Large intestine (tissue), 3 donors: ENCODE measurements around the gene CFAP141. TPM values are rescaled to one million over a fixed set of nuclear protein-coding genes. Genes with fewer than 3 reads are reported as not detected.

Source experiments
- DNase-seq, 2 donors: peaks; one replicate each; pipeline versions ENCODE4 v3.0.0 to v3.0.0-alpha.2; 2013
- H3K27ac ChIP-seq: one replicate; pipeline ENCODE4 v1.5.1; 2013; ENCODE audit warnings: low read length
- H3K27me3 ChIP-seq: 2 replicates; pipeline ENCODE4 v1.6.1; 2013; ENCODE audit warnings: low read length; ENCODE audit not compliant: control insufficient read depth, insufficient read depth
- H3K36me3 ChIP-seq: 2 replicates; pipeline ENCODE4 v1.6.1; 2013; ENCODE audit warnings: low read length; ENCODE audit not compliant: control insufficient read depth, insufficient read depth
- H3K4me1 ChIP-seq: one replicate; pipeline ENCODE4 v1.6.1; 2013; ENCODE audit warnings: low read length; ENCODE audit not compliant: control insufficient read depth, insufficient read depth
- H3K4me3 ChIP-seq: one replicate; pipeline ENCODE4 v1.5.1; 2013; ENCODE audit warnings: low read length
- H3K9me3 ChIP-seq: one replicate; pipeline ENCODE4 v1.6.1; 2013; ENCODE audit warnings: mild to moderate bottlenecking, low read depth, low read length, moderate library complexity; ENCODE audit not compliant: control insufficient read depth
- WGBS: methylation state at CpG from one replicate; pipeline ENCODE4 v1.1.5; 2013; ENCODE audit warnings: low lambda C conversion rate; ENCODE audit not compliant: insufficient coverage; 5-methylcytosine and 5-hydroxymethylcytosine counted together
- polyA plus RNA-seq: library from polyadenylated mRNA; unstranded; fragments of 120-200 nt; gene quantifications from one replicate; pipeline ENCODE4 v1.2.1, GENCODE V29; 2013

Gene CFAP141
- polyA plus RNA-seq, 1 donor, result not detected

GRCh38 chr1:154174654-154175053 lies 31.5 kb downstream of the CFAP141 start:
- no peaks in the 10 kb centered on the region for H3K9me3 ChIP-seq
- WGBS, result 100% methylated on average over 1 of the region's 4 CpGs
- H3K27ac ChIP-seq, result no peak overlapping the region
- H3K36me3 ChIP-seq, result peaks cover 55% of the 10 kb centered on the region
- no peak for DNase-seq
- H3K4me1 ChIP-seq, result peaks cover 25% of the 10 kb centered on the region
- H3K4me3 ChIP-seq, result no peak overlapping the region
- H3K27me3 ChIP-seq, result no peaks in the 10 kb centered on the region

- DNase-seq, result no peak
- peaks cover 5% of the 10 kb centered on the region for H3K4me1 ChIP-seq
- no peak overlapping the region for H3K4me3 ChIP-seq
- 94% methylated on average over 4 of the region's 5 CpGs for WGBS
- H3K27me3 ChIP-seq, result no peaks in the 10 kb centered on the region
- H3K9me3 ChIP-seq, result no peaks in the 10 kb centered on the region
- no peak overlapping the region for H3K27ac ChIP-seq
- peaks cover 79% of the 10 kb centered on the region for H3K36me3 ChIP-seq
These were observed 34.3 kb downstream of the CFAP141 start for GRCh38 chr1:154171880-154172279.

- Histone ChIP-seq H3K4me1 (peaks cover 3% of the 10 kb centered on the region), H3K36me3 (peaks cover 81% of the 10 kb centered on the region), H3K4me3 (no peak overlapping the region), H3K27ac (no peak overlapping the region), H3K9me3 (no peaks in the 10 kb centered on the region), H3K27me3 (no peaks in the 10 kb centered on the region)
- 90% methylated on average over 1 of the region's 4 CpGs for WGBS
- DNase-seq, result no peak
These were observed 34.9 kb downstream of the CFAP141 start for GRCh38 chr1:154171223-154171583.

- Histone ChIP-seq H3K4me3 (no peak overlapping the region), H3K9me3 (no peaks in the 10 kb centered on the region), H3K27me3 (no peaks in the 10 kb centered on the region), H3K27ac (no peak overlapping the region), H3K36me3 (peaks cover 83% of the 10 kb centered on the region), H3K4me1 (no peaks in the 10 kb centered on the region)
- peak in 1 of 2 donors; percentile 30 for DNase-seq
These were observed 35.4 kb downstream of the CFAP141 start for GRCh38 chr1:154170547-154171222.

- Histone ChIP-seq H3K4me1 (no peaks in the 10 kb centered on the region), H3K27me3 (no peaks in the 10 kb centered on the region), H3K27ac (no peak overlapping the region), H3K9me3 (no peaks in the 10 kb centered on the region), H3K36me3 (peaks cover 89% of the 10 kb centered on the region), H3K4me3 (no peak overlapping the region)
- DNase-seq, result no peak
These were observed 38.7 kb downstream of the CFAP141 start for GRCh38 chr1:154167461-154167860.

- no peak overlapping the region for H3K4me3 ChIP-seq
- DNase-seq, result no peak
- peaks cover 85% of the 10 kb centered on the region for H3K36me3 ChIP-seq
- H3K27ac ChIP-seq, result no peak overlapping the region
- H3K27me3 ChIP-seq, result no peaks in the 10 kb centered on the region
- no peaks in the 10 kb centered on the region for H3K9me3 ChIP-seq
- WGBS, result no CpG with 5 or more reads among the region's 1 CpG
- no peaks in the 10 kb centered on the region for H3K4me1 ChIP-seq
These were observed 39.9 kb downstream of the CFAP141 start for GRCh38 chr1:154166207-154166606.

- H3K9me3 ChIP-seq, result no peaks in the 10 kb centered on the region
- H3K36me3 ChIP-seq, result peaks cover 74% of the 10 kb centered on the region
- H3K4me1 ChIP-seq, result no peaks in the 10 kb centered on the region
- H3K27me3 ChIP-seq, result no peaks in the 10 kb centered on the region
- no peak overlapping the region for H3K4me3 ChIP-seq
- no peak for DNase-seq
- no peak overlapping the region for H3K27ac ChIP-seq
These were observed 46.6 kb downstream of the CFAP141 start for GRCh38 chr1:154159554-154159953.

GRCh38 chr1:154158307-154159125 lies 47.6 kb downstream of the CFAP141 start:
- no peak for DNase-seq
- Histone ChIP-seq H3K4me1 (no peaks in the 10 kb centered on the region), H3K4me3 (no peak overlapping the region), H3K27me3 (no peaks in the 10 kb centered on the region), H3K9me3 (no peaks in the 10 kb centered on the region), H3K36me3 (peaks cover 68% of the 10 kb centered on the region), H3K27ac (no peak overlapping the region)
- WGBS, result 94% methylated on average over 6 of the region's 8 CpGs

- H3K4me1 ChIP-seq, result no peaks in the 10 kb centered on the region
- DNase-seq, result peak; percentile 26 to 54
- H3K27me3 ChIP-seq, result no peaks in the 10 kb centered on the region
- H3K27ac ChIP-seq, result no peak overlapping the region
- H3K9me3 ChIP-seq, result no peaks in the 10 kb centered on the region
- 100% methylated on average over 2 of the region's 7 CpGs for WGBS
- H3K36me3 ChIP-seq, result peaks cover 61% of the 10 kb centered on the region
- no peak overlapping the region for H3K4me3 ChIP-seq
These were observed 48.4 kb downstream of the CFAP141 start for GRCh38 chr1:154157520-154158306.

- Histone ChIP-seq H3K27ac (peak overlapping the region; percentile 47), H3K4me1 (no peaks in the 10 kb centered on the region), H3K27me3 (no peaks in the 10 kb centered on the region), H3K4me3 (no peak overlapping the region), H3K36me3 (peaks cover 42% of the 10 kb centered on the region), H3K9me3 (no peaks in the 10 kb centered on the region)
- DNase-seq, result peak; percentile 23 to 43
- WGBS, result 40% methylated on average over 3 of the region's 9 CpGs
These were observed 50.9 kb downstream of the CFAP141 start for GRCh38 chr1:154155251-154155650.
